Right lobe of liver (tissue), 4 donors: ENCODE results near the gene GSG1L.

Experiments
- POLR2A ChIP-seq: fragments of 450-650 bp; IDR thresholded peaks from one replicate; pipeline ENCODE4 v1.6.1; 2017; ENCODE audit warnings: antibody characterized with exemption, mild to moderate bottlenecking
- TF ChIP-seq, protein P1 (sequence below), 4 donors: fragments of 200-600 bp in 3 of 4; fragments of 450-650 bp in 1 of 4; IDR thresholded peaks; one replicate each; pipeline versions ENCODE4 v1.5.1 to v1.8.0; 2016 to 2022; ENCODE audit warnings: antibody characterized with exemption in 4 of 4, mild to moderate bottlenecking in 2 of 4
- donor health status: DM: no; HTN: no; CAD: no.
- donor health status: DM: no; HTN: no; CAD: no.
- donor health status: DM: no; HTN: yes; CAD: no.

DNA sequence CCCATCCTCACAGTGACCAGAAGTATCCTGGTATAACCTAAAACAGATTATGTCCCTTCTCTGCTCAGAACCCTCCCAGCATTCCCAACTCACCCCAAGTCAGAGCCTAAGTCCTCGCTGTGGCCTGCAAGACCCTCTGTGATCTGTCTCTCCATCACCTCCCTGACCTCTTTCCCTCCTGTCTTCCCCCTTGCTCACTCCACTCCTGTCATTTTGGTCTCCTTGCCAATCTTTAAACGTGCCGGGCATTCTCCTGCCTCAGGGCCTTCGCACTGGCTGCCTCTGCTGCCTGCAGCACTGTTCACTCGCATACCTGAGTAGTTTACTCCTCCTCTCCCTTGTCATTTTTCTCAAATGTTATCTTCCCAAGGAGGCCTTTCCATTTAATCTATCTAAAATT lies 97.7 kb downstream of the GSG1L start:
- TF ChIP-seq, protein P1, sequence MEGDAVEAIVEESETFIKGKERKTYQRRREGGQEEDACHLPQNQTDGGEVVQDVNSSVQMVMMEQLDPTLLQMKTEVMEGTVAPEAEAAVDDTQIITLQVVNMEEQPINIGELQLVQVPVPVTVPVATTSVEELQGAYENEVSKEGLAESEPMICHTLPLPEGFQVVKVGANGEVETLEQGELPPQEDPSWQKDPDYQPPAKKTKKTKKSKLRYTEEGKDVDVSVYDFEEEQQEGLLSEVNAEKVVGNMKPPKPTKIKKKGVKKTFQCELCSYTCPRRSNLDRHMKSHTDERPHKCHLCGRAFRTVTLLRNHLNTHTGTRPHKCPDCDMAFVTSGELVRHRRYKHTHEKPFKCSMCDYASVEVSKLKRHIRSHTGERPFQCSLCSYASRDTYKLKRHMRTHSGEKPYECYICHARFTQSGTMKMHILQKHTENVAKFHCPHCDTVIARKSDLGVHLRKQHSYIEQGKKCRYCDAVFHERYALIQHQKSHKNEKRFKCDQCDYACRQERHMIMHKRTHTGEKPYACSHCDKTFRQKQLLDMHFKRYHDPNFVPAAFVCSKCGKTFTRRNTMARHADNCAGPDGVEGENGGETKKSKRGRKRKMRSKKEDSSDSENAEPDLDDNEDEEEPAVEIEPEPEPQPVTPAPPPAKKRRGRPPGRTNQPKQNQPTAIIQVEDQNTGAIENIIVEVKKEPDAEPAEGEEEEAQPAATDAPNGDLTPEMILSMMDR (IDR thresholded peaks at IDR 0.05): no peak
- TF ChIP-seq POLR2A: no peak
